Renal cortical epithelial cell (primary cell): Measurements from ENCODE around the gene TMEM39B. TPM values are rescaled to one million over a fixed set of nuclear protein-coding genes. Genes with fewer than 3 reads are reported as not detected.

ENCODE experiments used
- total RNA-seq: library from RNA; depleted of rRNA; stranded (reverse); fragments of >200 nt; gene quantifications from 2 replicates; pipeline ENCODE4 v1.2.3, GENCODE V29; 2014

The TMEM39B gene
- total RNA-seq, 1 donor from 2014 or later: 4.7 TPM

Other genes starting within 250 kb of the TMEM39B start
- 206 and 356 TPM in 2 replicates for gene PTP4A2, start 134.6 kb upstream of the TMEM39B start, total RNA-seq
- 49.0 and 118 TPM in 2 replicates for gene KHDRBS1, start 59.1 kb upstream of the TMEM39B start, total RNA-seq
- gene KPNA6, start 35.1 kb downstream of the TMEM39B start, total RNA-seq: 43.1 and 67.9 TPM in 2 replicates
- 75.7 and 91.6 TPM in 2 replicates for gene TXLNA, start 106.7 kb downstream of the TMEM39B start, total RNA-seq
- 6.9 and 12.7 TPM in 2 replicates for gene CCDC28B, start 127.7 kb downstream of the TMEM39B start, total RNA-seq
- gene IQCC, start 132.7 kb downstream of the TMEM39B start, total RNA-seq: 0.87 and 2.1 TPM in 2 replicates
- not detected in 2 replicates for gene DCDC2B, start 136.2 kb downstream of the TMEM39B start, total RNA-seq
- gene TMEM234, start 149.4 kb downstream of the TMEM39B start, total RNA-seq: 9.4 and 19.8 TPM in 2 replicates
- 283 and 504 TPM in 2 replicates for gene EIF3I, start 149.5 kb downstream of the TMEM39B start, total RNA-seq
- 0.20 TPM in 1 of 2 replicates, not detected in the other for gene FAM167B, start 174.3 kb downstream of the TMEM39B start, total RNA-seq
- 0.10 and 0.69 TPM in 2 replicates for gene LCK, start 178.3 kb downstream of the TMEM39B start, total RNA-seq
- 113 and 117 TPM in 2 replicates for gene HDAC1, start 219.1 kb downstream of the TMEM39B start, total RNA-seq